ENCODE data around the gene ARL8A.

The ARL8A gene

DNA sequence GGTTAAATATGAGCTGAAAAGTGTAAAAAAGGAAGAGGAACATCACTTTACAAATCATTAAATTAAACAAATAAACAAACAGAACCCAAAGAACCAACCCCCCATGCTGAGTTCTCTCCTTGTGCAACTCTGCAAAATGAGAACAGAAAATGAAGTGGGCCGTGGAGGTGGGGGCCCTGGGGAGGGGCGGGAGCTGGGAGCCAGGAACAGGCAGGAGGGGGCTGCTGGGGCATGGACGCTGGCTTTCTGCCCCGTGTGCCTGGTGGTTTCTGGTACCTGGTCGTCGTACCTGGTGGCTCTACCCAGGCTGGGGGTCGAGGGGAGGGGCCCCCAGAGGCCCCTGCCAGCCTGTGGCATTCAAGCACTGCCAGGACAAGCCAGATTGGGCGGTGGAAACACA lies 11.0 kb downstream of the ARL8A start:
- Histone ChIP-seq H3K4me1 (ENCODE audit: control insufficient read depth in 1 of 2, insufficient read depth in 1 of 2, low read depth in 1 of 2, low read length in 1 of 2) (no peaks in the 10 kb centered on the region), H3K36me3 (peaks cover 84% of the 10 kb centered on the region)
- TF ChIP-seq, protein P1, sequence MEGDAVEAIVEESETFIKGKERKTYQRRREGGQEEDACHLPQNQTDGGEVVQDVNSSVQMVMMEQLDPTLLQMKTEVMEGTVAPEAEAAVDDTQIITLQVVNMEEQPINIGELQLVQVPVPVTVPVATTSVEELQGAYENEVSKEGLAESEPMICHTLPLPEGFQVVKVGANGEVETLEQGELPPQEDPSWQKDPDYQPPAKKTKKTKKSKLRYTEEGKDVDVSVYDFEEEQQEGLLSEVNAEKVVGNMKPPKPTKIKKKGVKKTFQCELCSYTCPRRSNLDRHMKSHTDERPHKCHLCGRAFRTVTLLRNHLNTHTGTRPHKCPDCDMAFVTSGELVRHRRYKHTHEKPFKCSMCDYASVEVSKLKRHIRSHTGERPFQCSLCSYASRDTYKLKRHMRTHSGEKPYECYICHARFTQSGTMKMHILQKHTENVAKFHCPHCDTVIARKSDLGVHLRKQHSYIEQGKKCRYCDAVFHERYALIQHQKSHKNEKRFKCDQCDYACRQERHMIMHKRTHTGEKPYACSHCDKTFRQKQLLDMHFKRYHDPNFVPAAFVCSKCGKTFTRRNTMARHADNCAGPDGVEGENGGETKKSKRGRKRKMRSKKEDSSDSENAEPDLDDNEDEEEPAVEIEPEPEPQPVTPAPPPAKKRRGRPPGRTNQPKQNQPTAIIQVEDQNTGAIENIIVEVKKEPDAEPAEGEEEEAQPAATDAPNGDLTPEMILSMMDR (IDR thresholded peaks at IDR 0.05), result no peak

GRCh38 chr1:202133001-202133400 lies 11.5 kb downstream of the ARL8A start:
- Histone ChIP-seq H3K27me3 (no peaks in the 10 kb centered on the region), H3K27ac (no peak overlapping the region), H3K36me3 (peaks cover 79% of the 10 kb centered on the region), H3K4me3 (ENCODE audit: low read depth in 1 of 2, low read length in 1 of 2) (no peak overlapping the region), H3K4me1 (ENCODE audit: control insufficient read depth in 1 of 2, insufficient read depth in 1 of 2, low read depth in 1 of 2, low read length in 1 of 2) (no peaks in the 10 kb centered on the region), H3K9me3 (no peaks in the 10 kb centered on the region)
- TF ChIP-seq, protein P1 (IDR thresholded peaks at IDR 0.05), result no peak

More for the DNA sequence above, 11.0 kb downstream of the ARL8A start:
- no peak overlapping the region for H3K27ac ChIP-seq
- no peaks in the 10 kb centered on the region for H3K9me3 ChIP-seq
- H3K4me3 ChIP-seq (ENCODE audit: low read depth in 1 of 2, low read length in 1 of 2), result no peak overlapping the region
- H3K27me3 ChIP-seq, result no peaks in the 10 kb centered on the region

GRCh38 chr1:202131956-202132821 lies 12.3 kb downstream of the ARL8A start:
- Histone ChIP-seq H3K9me3 (no peaks in the 10 kb centered on the region), H3K36me3 (peaks cover 71% of the 10 kb centered on the region), H3K27ac (peak overlapping the region; percentile 6), H3K4me1 (ENCODE audit: control insufficient read depth in 1 of 2, insufficient read depth in 1 of 2, low read depth in 1 of 2, low read length in 1 of 2) (no peaks in the 10 kb centered on the region), H3K27me3 (no peaks in the 10 kb centered on the region), H3K4me3 (ENCODE audit: low read depth in 1 of 2, low read length in 1 of 2) (no peak overlapping the region)
- TF ChIP-seq, protein P1 (IDR thresholded peaks at IDR 0.05), result no peak

- Histone ChIP-seq H3K27me3 (peaks cover 10% of the 10 kb centered on the region), H3K27ac (no peak overlapping the region), H3K9me3 (no peaks in the 10 kb centered on the region), H3K36me3 (peaks cover 59% of the 10 kb centered on the region), H3K4me3 (ENCODE audit: low read depth in 1 of 2, low read length in 1 of 2) (no peak overlapping the region), H3K4me1 (ENCODE audit: control insufficient read depth in 1 of 2, insufficient read depth in 1 of 2, low read depth in 1 of 2, low read length in 1 of 2) (peaks cover 0 to 4% of the 10 kb centered on the region in 2 experiments)
- TF ChIP-seq, protein P1 (IDR thresholded peaks at IDR 0.05), result no peak
These were observed 13.6 kb downstream of the ARL8A start for GRCh38 chr1:202130816-202131522.

DNA sequence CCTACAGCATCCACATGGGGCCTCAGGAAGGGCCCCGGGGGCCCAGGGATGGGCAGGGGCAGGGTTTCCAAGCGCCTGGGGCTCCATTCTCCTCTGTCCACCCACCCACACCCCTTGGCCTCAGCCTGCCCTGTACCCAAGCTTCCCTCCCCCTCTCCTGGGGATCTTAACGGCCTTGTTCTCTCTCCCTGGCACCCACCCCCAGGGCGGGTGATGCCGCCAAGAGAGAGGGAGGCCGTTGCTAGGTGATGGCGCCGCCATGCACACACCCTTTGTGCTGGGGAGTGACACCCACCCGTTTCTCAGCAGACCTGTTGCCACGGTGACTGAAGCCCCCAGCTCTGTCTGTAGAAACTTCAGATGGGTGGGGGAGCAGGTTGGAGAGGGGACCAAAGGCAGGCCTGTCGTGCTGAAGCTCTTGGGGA lies 14.2 kb downstream of the ARL8A start:
- Histone ChIP-seq H3K27ac (no peak overlapping the region), H3K36me3 (peaks cover 52% of the 10 kb centered on the region), H3K27me3 (peaks cover 10% of the 10 kb centered on the region), H3K9me3 (no peaks in the 10 kb centered on the region), H3K4me3 (ENCODE audit: low read depth in 1 of 2, low read length in 1 of 2) (no peak overlapping the region), H3K4me1 (ENCODE audit: control insufficient read depth in 1 of 2, insufficient read depth in 1 of 2, low read depth in 1 of 2, low read length in 1 of 2) (peaks cover 0 to 4% of the 10 kb centered on the region in 2 experiments)
- TF ChIP-seq, protein P1 (IDR thresholded peaks at IDR 0.05), result no peak

Measured in neutrophil (primary cell).